K562 treated with DMSO at 1 percent for 48 hours (cell line): ENCODE data around the gene VEZF1. TPM values are rescaled to one million over a fixed set of nuclear protein-coding genes. Genes with fewer than 3 reads are reported as not detected.

Experiments
- total RNA-seq: library from RNA; unstranded; fragments of 300-600 nt; gene quantifications from 2 replicates; pipeline ENCODE4 v1.2.3, GENCODE V29; 2022; ENCODE audit warnings: low replicate concordance; ENCODE audit errors: extremely low read depth

VEZF1 gene, protein sequence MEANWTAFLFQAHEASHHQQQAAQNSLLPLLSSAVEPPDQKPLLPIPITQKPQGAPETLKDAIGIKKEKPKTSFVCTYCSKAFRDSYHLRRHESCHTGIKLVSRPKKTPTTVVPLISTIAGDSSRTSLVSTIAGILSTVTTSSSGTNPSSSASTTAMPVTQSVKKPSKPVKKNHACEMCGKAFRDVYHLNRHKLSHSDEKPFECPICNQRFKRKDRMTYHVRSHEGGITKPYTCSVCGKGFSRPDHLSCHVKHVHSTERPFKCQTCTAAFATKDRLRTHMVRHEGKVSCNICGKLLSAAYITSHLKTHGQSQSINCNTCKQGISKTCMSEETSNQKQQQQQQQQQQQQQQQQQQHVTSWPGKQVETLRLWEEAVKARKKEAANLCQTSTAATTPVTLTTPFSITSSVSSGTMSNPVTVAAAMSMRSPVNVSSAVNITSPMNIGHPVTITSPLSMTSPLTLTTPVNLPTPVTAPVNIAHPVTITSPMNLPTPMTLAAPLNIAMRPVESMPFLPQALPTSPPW
- not detected in 2 replicates for total RNA-seq

DNA sequence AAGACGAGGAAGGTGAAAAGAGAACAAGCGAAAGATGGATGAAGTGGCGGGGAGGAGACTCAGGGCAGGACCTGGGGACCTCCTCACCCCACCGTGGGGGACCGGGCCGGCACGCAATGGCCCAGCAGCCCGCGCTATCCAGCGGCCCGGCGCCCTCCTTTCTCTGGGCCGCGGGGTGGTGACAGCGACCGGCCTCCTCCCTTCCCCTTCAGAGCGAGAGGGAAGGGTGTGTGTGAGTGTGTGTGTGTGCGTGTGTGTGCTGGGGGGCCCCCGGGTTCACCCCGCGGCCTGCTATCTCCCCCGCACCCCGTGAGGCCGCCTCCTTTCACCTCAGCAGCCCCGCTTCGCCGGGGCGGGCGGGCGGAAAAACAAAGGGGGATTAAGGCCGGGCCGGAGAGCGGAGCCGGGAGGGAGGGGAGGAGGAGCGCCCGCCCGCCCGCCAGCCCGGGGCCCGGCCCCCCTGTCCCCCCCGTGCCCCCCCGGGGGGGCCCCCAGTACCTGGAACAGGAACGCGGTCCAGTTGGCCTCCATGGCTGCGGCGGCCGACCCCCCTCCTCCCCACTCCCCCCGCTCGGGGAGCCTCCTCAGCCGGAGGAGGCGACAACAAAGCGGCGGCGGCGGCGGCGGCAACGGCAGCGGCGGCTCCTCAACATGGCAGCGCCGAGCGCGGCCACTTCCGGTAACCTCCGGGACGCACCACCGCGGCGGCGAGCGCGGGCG, at the start of gene VEZF1:
TSS of gene VEZF1 (minus strand) at position 674 of the 720 bp plus-strand sequence. CDS start at position 531, 143 bp downstream.

GRCh38 chr17:58006924-58007780, 19.1 kb upstream of the VEZF1 start, which contains the start of gene SRSF1:
Gene SRSF1 (minus strand): TSS chr17:58007246. CDS start chr17:58007137, 109 bp downstream.

DNA sequence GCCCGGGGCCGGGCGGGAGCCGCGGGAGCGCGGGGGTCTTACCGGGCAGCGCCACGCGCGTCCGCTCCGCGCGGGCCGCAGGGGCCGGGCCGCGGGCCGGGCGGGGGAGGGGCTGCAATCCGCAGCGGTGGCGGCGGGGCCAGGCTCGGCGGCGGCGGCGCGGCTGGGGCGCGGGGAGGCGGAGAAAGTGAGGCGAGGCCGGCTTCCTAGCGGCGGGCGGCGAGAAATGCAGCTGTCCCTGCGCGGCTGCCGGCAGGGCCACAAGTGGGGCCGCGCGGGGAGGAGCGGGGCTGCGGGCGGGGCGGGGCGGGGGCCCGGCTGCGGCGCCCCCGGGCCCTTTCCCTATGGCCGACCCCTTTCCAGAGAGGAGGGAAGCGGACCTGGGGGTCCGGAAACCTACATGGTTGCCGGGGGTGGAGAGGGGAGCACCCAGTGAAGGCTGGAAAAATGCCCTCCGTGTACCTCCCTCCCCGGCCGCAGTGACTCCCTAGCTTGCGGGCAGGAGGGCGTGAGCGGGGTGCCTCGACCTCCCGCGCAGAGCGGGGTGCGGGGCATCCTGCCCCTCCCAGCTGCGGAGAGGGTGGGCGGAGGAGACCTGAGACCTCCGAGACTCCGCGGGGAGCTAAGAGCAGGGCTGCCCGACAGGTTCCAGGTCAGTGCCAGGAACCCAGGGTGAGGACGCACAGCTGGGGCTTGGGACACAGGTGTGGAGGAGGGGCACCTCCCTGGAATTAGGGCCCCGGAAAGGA, 32.7 kb downstream of the VEZF1 start, which contains the start of gene CUEDC1:
TSS of gene CUEDC1 (minus strand) at position 230 of the 749 bp plus-strand sequence. CDS start 69,848 bp downstream, outside the sequence.

Other genes with a start within 250 kb of the VEZF1 start
- gene CCDC182, start 243.0 kb downstream of the VEZF1 start, total RNA-seq, result not detected in 2 replicates
- gene MRPS23, start 138.2 kb downstream of the VEZF1 start, total RNA-seq, result not detected in 2 replicates
- not detected in 2 replicates for gene CUEDC1, start 32.8 kb downstream of the VEZF1 start, total RNA-seq
- not detected in 2 replicates for gene SRSF1, start 19.0 kb upstream of the VEZF1 start, total RNA-seq
- gene DYNLL2, start 95.2 kb upstream of the VEZF1 start, total RNA-seq, result not detected in 2 replicates
- not detected in 2 replicates for gene OR4D1, start 160.1 kb upstream of the VEZF1 start, total RNA-seq
- not detected in 2 replicates for gene OR4D2, start 178.7 kb upstream of the VEZF1 start, total RNA-seq
- gene EPX, start 204.5 kb upstream of the VEZF1 start, total RNA-seq, result not detected in 2 replicates
- gene MKS1, start 231.0 kb upstream of the VEZF1 start, total RNA-seq, result not detected in 2 replicates